GM12892 (cell line): ENCODE data around the gene TPM2.

Experiments
- POLR2A ChIP-seq: IDR thresholded peaks from 2 replicates; pipeline ENCODE4 v1.6.1; 2011; ENCODE audit warnings: low read depth, low read length, control low read depth
- POLR2AphosphoS5 ChIP-seq: IDR thresholded peaks from 2 replicates; pipeline ENCODE4 v1.6.1; 2011; ENCODE audit warnings: low read depth, low read length, control low read depth

- TF ChIP-seq POLR2A (no peak), POLR2AphosphoS5 (no peak)
Observed at GRCh38 chr9:35689542-35690293, at the start of gene TPM2.
